CD4-positive, alpha-beta T cell treated with Interleukin-6 for 4 hours (primary cell): Measurements from ENCODE around the gene GPD2.
A peak's percentile ranks its signal among the peaks of the same experiment; 100 is the strongest.

Experiments
- DNase-seq: peaks from one replicate; pipeline ENCODE4 v3.0.0-alpha.2; 2020; ENCODE audit warnings: mixed read lengths

GPD2 gene

GRCh38 chr2:156532989-156533388 lies 96.8 kb downstream of the GPD2 start:
- DNase-seq = no peak

- DNase-seq = no peak
Observed at GRCh38 chr2:156536534-156536933, 100.4 kb downstream of the GPD2 start.

GRCh38 chr2:156537141-156537540 lies 101.0 kb downstream of the GPD2 start:
- no peak for DNase-seq

GRCh38 chr2:156538083-156538504 lies 101.9 kb downstream of the GPD2 start:
- DNase-seq = no peak

- no peak for DNase-seq
Observed at GRCh38 chr2:156539086-156539860, 103.1 kb downstream of the GPD2 start.

- no peak for DNase-seq
Observed at GRCh38 chr2:156540706-156541105, 104.5 kb downstream of the GPD2 start.

GRCh38 chr2:156541229-156541628 lies 105.0 kb downstream of the GPD2 start:
- DNase-seq = no peak

GRCh38 chr2:156541706-156542105 lies 105.5 kb downstream of the GPD2 start:
- no peak for DNase-seq

- DNase-seq = no peak
Observed at GRCh38 chr2:156548413-156548812, 112.2 kb downstream of the GPD2 start.

GRCh38 chr2:156553714-156554442 lies 117.7 kb downstream of the GPD2 start:
- no peak for DNase-seq

GRCh38 chr2:156561326-156561725 lies 125.1 kb downstream of the GPD2 start:
- no peak for DNase-seq

GRCh38 chr2:156562124-156562523 lies 125.9 kb downstream of the GPD2 start:
- no peak for DNase-seq

GRCh38 chr2:156563994-156564753 lies 128.0 kb downstream of the GPD2 start:
- DNase-seq = no peak

GRCh38 chr2:156565066-156565710 lies 129.0 kb downstream of the GPD2 start:
- DNase-seq = no peak

GRCh38 chr2:156573710-156574109 lies 137.5 kb downstream of the GPD2 start:
- DNase-seq = no peak

GRCh38 chr2:156574112-156574511 lies 137.9 kb downstream of the GPD2 start:
- no peak for DNase-seq

- no peak for DNase-seq
Observed at GRCh38 chr2:156576005-156576404, 139.8 kb downstream of the GPD2 start.

GRCh38 chr2:156580501-156580900 lies 144.3 kb downstream of the GPD2 start:
- DNase-seq = no peak

GRCh38 chr2:156581280-156581679 lies 145.1 kb downstream of the GPD2 start:
- DNase-seq = no peak

- no peak for DNase-seq
Observed at GRCh38 chr2:156585457-156585856, 149.3 kb downstream of the GPD2 start.

GRCh38 chr2:156586621-156587020 lies 150.4 kb downstream of the GPD2 start:
- DNase-seq = no peak

GRCh38 chr2:156589381-156590079 lies 153.4 kb downstream of the GPD2 start:
- DNase-seq = peak; percentile 18
